Amygdala (tissue), 56 donors: ENCODE measurements around the gene CCDC78.

ENCODE experiments used
- DNase-seq, 56 donors: peaks; one replicate each; lab custom pipeline; 2025; lab: John Stamatoyannopoulos, UW

The CCDC78 gene

DNA sequence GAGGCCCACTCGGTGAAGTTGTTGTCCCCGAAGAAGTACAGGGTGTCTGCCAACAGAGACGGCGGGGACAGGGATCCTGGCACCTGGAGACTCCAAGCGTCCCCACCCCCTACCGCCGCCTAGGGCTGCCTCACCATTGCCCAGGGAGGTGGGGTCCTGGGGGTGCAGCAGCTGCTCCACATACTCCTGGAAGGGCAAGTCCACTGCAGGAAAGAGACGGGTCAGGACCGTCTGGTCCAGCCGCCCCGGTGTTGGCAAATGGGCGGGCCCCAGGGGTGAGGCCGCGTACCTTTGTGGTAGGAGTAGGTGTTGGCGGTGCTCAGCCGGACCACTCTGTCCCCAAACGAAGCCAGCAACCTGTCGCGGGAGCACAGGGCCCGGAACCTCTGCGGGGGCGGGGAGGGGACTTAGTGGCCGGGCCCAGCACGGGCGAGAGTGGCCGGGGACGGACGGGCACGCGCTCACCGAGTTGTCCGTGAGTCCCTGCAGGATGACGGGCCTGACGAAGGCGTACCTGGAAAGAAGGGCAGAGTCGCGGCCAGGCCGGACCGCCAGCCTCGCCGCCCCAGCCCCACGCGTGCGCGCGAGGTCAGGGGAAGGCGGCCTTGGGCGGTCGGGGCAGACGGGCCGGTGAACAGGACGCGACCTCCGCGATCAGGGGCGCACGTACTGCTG, 42.7 kb downstream of the CCDC78 start:
- peak in 1 of 56 donors; percentile 48 for DNase-seq

DNA sequence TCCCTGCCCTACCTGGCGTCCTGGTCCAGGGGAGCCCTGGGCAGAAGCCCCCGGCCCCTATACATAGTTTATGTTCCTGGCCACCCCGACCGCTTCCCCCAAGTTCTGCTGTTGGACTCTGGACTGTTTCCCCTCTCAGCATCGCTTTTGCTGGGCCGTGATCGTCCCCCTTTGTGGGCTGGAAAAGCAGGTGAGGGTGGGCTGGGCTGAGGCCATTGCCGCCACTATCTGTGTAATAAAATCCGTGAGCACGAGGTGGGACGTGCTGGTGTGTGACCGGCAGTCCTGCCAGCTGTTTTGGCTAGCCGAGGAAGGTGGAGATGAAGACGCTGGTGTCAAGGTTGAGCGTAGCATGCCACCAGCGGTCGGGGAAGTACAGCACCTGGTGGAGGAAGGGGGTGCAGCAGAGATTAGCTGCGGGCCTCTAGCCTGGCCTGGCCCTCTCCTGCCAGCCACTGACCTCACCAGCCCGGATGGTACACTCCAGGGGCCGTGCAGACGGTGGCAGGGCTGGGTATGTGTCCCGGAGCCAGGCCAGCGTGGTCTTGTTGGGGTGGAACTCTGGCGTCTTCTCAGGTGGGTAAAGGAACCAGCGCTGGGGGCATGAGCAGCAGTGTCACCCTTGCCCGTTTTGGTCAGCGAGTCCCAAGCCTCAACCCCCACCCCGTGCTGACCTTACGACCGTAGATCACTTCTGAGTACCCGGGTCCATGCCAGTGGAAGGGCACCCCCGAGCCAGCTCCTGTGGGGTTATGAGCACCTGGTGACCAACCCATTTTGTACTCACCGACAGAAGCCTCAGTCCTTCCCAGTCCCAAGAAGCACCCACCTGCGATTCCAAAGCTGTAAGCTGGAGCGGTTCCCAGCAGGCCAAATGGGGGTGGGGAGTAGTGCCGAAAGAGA, 43.5 kb downstream of the CCDC78 start:
- DNase-seq = no peak

DNA sequence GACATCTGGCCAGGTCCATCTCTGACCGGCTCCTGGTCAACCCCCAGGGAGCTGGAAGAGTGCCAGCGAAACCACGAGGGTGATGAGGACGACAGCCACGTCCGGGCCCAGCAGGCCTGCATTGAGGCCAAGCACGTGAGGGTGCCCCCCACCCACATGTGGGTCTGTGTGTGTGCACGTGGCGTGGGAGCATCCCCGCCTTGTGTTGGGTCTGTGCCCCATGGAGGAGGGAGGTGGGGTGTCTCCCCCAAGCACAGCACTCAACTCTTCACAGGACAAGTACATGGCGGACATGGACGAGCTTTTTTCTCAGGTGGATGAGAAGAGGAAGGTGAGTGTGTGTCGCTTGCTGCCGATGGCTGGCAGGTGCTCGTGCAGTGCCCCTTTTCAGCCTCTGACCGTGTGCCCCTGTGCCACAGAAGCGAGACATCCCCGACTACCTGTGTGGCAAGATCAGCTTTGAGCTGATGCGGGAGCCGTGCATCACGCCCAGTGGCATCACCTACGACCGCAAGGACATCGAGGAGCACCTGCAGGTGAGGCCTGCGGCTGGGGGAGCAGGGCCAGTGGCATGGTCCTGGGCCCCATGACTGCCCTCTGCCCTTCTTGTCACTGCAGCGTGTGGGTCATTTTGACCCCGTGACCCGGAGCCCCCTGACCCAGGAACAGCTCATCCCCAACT, 44.4 kb downstream of the CCDC78 start:
- DNase-seq = peak in 1 of 56 donors; percentile 22

DNA sequence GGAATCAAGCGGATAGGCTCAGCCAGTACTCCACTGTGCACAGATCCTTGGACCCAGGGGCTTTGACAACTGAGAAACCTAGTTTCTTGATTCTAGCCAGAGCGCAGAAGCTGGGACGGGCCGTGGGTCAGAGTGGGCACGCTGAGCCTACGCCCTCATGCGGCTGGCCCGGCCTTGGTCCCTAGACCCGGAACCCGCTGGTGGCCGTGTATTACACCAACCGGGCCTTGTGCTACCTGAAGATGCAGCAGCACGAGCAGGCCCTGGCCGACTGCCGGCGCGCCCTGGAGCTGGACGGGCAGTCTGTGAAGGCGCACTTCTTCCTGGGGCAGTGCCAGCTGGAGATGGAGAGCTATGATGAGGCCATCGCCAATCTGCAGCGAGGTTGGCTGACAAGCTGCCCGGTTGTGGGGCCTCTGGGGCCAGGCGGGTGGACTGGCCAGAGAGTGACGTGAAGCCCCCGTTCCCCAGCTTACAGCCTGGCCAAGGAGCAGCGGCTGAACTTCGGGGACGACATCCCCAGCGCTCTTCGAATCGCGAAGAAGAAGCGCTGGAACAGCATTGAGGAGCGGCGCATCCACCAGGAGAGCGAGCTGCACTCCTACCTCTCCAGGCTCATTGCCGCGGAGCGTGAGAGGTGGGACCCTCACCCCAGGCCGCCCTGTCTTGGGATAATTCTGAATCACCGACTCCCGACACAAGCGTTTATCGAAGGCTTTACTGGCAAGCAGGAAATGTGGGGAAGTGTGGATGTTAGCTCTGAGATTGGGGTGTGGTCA, 45.1 kb downstream of the CCDC78 start:
- DNase-seq = peak in 2 of 56 donors; percentile 8 to 18

DNA sequence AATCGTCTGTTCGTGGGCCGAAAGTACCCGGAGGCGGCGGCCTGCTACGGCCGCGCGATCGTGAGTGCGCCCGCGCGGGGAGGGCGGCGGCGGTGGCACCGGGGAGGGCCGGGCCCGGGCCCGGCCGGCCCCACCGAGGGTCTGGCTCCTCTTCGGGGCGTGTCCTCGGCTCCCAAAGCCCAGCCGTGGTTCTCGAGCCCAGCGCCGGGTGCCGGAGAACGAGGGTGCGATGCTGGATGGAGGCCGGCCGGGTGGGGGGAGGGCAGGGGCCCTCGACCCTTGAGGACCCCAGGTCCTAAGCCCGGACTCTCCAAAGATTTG, 45.7 kb downstream of the CCDC78 start:
- DNase-seq = no peak

DNA sequence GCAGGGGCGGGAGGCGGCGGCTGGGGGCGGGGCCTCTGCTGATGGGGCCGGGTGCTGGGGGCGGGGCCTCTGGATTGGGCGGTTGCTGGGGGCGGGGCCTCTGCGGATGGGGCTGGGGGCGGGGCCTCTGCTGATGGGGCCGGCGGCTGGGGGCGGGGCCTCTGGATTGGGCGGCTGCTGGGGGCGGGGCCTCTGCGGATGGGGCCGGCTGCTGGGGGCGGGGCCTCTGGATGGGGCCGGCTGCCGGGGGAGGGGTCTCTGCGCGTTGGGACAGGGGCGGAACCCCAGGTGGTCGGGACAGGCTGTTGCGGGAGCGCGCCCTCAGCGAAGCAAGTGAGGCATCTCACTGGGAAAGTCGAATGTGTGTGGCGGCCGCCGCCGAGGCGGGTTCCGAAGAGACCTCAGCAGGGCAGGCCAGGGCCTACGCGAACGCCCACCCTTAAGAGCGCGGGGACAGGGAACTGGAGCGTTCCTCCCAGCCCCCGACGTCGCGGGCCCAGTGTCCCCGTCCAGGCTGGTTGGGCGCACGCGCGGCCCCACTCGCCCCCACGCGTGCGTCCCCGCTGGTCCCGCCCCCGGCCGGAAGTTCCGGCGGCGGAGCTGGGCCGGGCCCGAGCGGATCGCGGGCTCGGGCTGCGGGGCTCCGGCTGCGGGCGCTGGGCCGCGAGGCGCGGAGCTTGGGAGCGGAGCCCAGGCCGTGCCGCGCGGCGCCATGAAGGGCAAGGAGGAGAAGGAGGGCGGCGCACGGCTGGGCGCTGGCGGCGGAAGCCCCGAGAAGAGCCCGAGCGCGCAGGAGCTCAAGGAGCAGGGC, 46.2 kb downstream of the CCDC78 start, which contains the start of gene STUB1:
Gene STUB1, plus strand, starts transcription at position 597 of the 811 bp plus-strand sequence. Its CDS starts 116 bp downstream, at position 713.
- DNase-seq = peak in 55 of 56 donors; percentile 60 to 97 (median 86)

DNA sequence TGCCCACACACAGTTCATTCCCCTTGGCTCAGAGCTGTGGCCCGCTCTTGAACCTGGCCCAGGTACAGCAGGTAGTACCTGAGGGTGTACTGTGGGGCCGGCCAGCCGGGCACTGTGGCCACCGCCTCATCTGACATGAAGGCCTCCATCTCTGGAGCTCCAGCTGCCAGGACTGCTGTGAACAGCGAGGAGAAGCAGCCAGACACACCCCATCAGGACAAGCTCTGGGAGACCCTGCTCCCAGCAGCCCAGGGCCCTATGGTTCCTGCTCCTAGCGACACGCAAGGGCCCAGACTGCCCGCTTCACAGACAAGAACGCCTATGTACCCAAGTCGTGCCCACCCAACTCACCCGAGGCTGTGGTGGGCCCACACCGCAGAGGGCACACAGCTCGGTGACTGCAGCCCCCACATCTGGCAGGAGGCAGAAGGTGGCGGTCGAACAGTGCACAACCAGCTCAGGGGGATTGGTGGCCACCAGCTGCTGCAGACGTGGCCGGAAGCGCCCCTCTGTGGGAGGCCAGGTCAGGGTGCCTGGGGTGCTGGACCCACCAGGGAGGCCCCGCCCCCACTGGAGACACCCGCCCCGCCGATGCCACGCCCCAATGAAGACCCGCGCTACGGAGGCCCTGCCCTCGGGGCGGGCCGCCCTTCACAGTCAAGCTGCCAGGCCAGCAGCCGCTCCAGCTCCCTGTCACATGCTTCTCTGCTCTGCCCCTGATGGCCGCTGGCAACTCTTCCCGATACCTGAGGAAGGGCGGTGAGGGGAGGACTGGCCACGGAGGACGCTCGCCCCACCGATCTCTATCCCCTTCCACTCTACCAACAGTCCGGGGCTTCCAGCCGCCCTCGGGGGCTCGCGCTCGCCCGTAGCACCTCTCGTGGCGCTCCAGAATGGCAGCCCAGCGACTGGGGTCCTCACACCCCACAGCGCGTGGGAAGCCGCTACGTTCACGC, 47.1 kb downstream of the CCDC78 start:
- peak in 31 of 56 donors; percentile 8 to 80 (median 61) for DNase-seq

DNA sequence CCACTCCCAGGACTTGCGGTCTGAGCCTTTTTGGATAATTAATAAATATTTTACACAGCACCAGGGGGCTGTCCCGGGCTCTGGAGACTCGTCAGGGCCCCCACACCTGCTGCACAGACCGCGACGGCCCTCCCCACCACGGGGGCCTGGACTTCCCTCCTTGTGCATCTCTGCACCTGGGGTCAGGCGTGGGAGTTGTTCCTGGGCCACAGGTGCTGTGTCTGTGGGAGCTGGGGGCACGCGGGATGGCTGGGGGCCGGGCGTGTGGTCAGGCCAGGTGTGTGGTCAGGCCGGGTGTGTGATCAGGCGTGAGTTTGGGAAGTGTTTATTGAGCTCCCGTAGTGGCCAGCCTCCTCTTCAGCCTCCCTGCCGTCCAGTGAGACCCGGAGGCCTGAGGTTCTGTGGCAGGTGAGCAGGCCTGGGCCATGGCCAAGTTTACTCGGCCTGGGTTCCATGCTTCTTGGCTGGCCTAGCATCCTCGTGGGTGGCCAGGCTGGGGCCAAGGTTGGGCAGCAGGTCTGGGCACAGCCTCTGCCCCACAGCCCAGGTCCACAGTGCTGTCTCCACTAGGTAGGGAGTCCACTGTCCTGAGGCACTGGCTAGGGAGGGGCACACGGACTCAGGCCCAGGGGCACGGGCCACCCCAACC, 47.9 kb downstream of the CCDC78 start:
- DNase-seq = no peak

DNA sequence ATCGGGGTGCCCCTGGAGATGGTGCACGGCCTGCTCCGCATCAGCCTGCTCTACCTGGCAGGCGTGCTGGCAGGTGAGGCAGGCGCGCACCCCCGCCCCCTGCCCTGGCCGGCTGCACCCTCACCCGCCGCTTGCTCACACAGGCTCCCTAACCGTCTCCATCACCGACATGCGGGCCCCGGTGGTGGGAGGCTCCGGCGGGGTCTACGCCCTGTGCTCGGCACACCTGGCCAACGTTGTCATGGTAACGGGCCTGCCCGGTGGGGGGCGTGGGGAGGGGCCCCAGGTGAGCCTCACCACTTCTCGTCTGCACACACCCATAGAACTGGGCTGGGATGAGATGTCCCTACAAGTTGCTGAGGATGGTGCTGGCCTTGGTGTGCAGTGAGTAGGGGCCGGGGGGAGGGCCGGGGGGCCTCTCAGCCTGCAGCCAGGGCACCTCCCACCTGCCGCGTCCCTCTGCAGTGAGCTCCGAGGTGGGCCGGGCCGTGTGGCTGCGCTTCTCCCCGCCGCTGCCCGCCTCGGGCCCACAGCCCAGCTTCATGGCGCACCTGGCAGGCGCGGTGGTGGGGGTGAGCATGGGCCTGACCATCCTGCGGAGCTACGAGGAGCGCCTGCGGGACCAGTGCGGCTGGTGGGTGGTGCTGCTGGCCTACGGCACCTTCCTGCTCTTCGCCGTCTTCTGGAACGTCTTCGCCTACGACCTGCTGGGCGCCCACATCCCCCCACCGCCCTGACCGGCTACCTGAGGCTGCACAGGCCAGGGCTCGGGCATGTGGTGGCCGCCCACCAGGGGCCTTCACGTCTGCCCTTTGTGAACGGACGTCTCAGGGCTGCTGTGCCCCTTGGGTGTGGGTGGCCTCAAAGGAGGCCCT, 48.7 kb downstream of the CCDC78 start:
- no peak for DNase-seq

DNA sequence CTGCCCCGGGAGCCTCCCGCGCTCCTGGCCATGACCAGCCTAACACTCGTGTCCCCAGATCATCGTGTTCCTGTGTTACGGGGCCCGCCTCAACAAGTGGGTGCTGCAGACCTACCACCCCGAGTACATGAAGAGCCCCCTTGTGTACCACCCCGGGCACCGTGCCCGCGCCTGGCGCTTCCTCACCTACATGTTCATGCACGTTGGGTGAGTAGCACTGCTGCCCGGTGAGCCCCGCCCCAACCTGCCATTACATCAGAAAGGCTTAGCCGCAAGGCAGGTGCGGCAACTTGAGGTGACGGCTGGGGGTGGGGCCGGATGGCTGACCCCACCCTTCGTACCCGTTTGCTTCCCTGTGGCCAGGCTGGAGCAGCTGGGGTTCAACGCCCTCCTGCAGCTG, 49.3 kb downstream of the CCDC78 start:
- no peak for DNase-seq

DNA sequence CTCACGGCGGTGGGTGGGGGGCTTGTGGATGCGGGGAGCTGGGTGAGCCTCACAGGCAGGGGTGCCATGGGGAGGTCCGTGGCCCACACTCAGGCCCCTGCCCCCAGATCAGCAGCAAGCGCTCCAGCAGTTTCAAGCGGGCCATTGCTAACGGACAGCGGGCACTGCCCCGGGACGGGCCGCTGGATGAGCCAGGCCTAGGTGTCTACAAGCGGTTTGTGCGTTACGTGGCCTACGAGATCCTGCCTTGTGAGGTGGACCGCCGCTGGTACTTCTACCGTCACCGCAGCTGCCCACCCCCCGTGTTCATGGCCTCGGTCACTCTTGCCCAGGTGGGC, 49.7 kb downstream of the CCDC78 start:
- DNase-seq = no peak

DNA sequence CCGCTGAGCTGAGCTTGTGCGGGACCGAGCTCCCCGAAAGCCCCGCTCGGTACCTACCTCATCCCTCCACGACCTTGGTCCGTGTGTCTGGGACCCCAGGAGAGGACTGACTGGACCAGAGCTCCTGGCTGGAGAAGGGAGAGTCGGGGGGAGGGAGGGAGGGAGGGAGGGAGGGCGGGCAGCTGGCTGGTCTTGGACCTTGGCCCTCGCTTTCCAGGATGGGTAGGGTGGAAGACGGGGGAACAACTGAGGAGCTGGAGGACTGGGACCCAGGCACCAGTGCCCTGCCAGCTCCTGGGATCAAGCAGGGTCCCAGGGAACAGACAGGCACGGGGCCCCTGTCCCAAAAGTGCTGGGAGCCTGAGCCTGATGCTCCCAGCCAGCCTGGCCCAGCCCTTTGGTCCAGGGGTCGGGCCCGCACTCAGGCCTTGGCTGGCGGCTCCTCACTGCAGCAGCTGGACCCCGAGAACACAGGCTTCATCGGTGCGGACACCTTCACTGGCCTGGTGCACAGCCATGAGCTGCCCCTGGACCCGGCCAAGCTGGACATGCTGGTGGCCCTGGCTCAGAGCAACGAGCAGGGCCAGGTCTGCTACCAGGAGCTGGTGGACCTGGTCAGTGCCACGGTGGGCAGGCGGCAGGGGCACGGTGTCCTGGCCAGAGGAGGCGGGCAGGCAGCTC, 50.2 kb downstream of the CCDC78 start:
- DNase-seq = peak in 1 of 56 donors; percentile 21

DNA sequence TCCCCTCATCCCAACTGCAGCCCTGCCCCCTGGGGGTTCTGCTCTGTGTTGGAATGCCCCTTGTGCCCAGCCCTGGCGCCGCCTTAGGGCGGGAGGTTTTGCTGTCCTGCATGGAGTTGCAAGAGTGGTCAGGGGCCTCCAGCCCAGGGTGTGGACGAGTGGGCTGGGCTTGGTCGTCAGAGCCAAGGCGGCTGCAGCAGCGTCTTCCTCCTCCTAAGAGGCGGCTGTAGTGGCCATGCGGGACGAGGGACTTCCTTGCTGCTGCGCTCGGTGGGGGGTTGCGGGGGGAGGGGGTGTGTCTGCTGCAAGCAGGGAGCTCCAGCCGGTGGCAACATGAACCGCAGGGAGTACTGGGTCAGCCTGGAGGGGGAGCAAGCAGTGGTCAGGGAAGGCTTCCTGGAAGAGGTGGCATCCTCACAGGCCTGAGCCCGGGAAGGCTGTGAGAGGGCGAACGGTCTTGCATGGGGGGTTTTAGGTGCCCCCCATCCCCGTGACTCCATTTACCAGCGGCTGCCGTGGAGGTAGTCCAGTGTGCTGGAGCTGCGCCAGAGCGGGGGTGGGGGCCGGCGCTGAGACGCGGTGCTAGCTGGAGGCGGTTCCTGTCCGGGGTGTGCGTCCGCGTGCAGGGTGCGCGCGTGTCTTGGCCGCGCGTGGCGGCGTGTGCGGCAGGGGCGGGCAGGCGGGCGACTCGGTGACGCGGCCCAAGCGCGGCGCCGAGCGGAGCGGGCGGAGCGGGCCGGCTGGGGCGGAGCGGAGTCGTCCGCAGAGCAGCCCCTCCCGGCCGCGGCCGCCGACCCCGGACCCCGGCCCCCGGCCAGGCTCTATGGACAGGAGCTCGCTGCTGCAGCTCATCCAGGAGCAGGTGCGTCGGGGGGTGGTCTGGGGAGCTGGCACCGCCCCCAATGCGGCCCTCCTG, 51.0 kb downstream of the CCDC78 start, which contains the start of gene RHBDL1:
Gene RHBDL1, plus strand, starts transcription at position 704 of the 916 bp plus-strand sequence. Its CDS starts 120 bp downstream, at position 824.
- DNase-seq = peak in 32 of 56 donors; percentile 17 to 78 (median 40)

DNA sequence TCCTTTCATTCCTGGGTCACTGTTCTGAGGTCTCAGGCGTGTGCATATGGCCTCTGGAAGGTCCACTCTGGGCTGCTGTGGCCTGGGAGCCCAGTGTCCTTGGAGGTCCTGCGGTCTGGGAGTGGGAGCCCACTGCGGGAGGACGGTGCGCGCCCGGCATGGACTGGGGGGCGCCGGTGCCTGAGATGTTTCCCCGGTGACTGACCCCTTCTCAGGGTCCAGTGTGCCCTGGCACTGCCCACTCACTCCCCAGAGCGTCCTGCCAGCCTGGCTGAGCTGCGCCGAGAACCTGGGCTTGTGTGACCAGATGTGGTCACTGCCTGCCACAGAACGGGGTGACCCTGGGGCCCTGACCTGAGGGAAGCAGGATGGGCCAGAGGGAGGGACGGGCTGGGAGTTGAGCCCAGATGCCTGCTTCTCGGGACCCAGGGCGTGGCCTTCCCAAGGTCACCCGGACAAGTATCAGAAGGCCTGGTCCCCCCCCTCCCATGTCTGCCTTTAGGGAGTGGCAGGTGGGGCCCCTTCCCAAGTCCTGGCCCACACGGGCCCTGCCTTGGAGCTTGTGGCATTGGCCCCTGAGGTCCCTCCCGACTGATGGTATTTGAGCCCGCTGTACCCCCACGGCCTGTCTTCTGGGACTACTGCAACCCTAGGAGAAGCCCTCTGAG, 51.9 kb downstream of the CCDC78 start:
- no peak for DNase-seq
